Spleen (tissue), 7 donors: Measurements from ENCODE around the gene C10orf105.

Experiments used
- CTCF ChIP-seq, 11 experiments: fragments of 200-600 bp in 7 of 11; fragments of 450-650 bp in 4 of 11; sonication (generic) in 4 of 11; IDR thresholded peaks in 8 of 11; conservative IDR thresholded peaks in 3 of 11; 1 replicate in 7 of 11; 2 replicates in 4 of 11; pipeline versions ENCODE4 v1.4.0 to v1.8.0; 2016 to 2021; ENCODE audit warnings: antibody characterized with exemption in 11 of 11, inconsistent platforms in 4 of 11, mild to moderate bottlenecking in 1 of 11
- POLR2A ChIP-seq, 3 donors: fragments of 450-650 bp; IDR thresholded peaks; one replicate each; pipeline ENCODE4 v1.5.1; 2017; ENCODE audit warnings: antibody characterized with exemption in 3 of 3, mild to moderate bottlenecking in 1 of 3
- POLR2AphosphoS5 ChIP-seq, 3 donors: sonication (generic); formaldehyde crosslinking; IDR thresholded peaks; one replicate each; pipeline ENCODE4 v1.5.1; 2017; ENCODE audit warnings: antibody characterized with exemption in 3 of 3
- donor health status: DM: no; HTN: no; CAD: no; lungs with moderate emphysema.
- donor health status: DM: no; HTN: no; CAD: no.
- donor health status: DM: no; HTN: no; CAD: no.

GRCh38 chr10:71714592-71714991, 5.0 kb downstream of the C10orf105 start:
- TF ChIP-seq CTCF (IDR thresholded peaks at IDR 0.05 in 8 of 11, conservative IDR thresholded peaks at IDR 0.05 in 3 of 11) = no peak
- TF ChIP-seq POLR2A (IDR thresholded peaks at IDR 0.05) = no peak
- TF ChIP-seq POLR2AphosphoS5 (IDR thresholded peaks at IDR 0.05) = no peak
